CD8-positive, alpha-beta memory T cell (primary cell): Measurements from ENCODE around the gene TENT4B. TPM values are rescaled to one million over a fixed set of nuclear protein-coding genes. Genes with fewer than 3 reads are reported as not detected.

Experiments
- CTCF ChIA-PET: fragments of 350-600 bp; sonication (Branson Sonifier 250); formaldehyde crosslinking; loops from one replicate; lab custom pipeline; 2021; ENCODE audit warnings: antibody characterized with exemption; lab: Charles Lee
- POLR2A ChIA-PET: fragments of 350-600 bp; sonication (Branson Sonifier 250); formaldehyde crosslinking; loops from one replicate; lab custom pipeline; 2021; ENCODE audit warnings: antibody characterized with exemption; lab: Charles Lee
- DNase-seq, 5 donors: peaks; one replicate each; pipeline versions ENCODE4 v3.0.0 to v3.0.0-alpha.2; 2020 to 2022; ENCODE audit warnings: mixed read lengths in 1 of 5
- H3K27ac ChIP-seq: one replicate; pipeline ENCODE4 v1.7.0; 2013; ENCODE audit warnings: low read depth, mild to moderate bottlenecking, low read length, moderate library complexity
- H3K27me3 ChIP-seq: 2 replicates; pipeline ENCODE4 v1.7.0; 2013; ENCODE audit warnings: low read length, mild to moderate bottlenecking; ENCODE audit not compliant: insufficient read depth, poor library complexity, severe bottlenecking
- H3K36me3 ChIP-seq: 2 replicates; pipeline ENCODE4 v1.7.0; 2013; ENCODE audit warnings: mild to moderate bottlenecking, low read length, moderate library complexity; ENCODE audit not compliant: insufficient read depth
- H3K4me1 ChIP-seq: 2 replicates; pipeline ENCODE4 v1.7.0; 2013; ENCODE audit warnings: mild to moderate bottlenecking, low read length, moderate library complexity; ENCODE audit not compliant: insufficient read depth
- H3K4me3 ChIP-seq: 2 replicates; pipeline ENCODE4 v1.7.0; 2013; ENCODE audit warnings: mild to moderate bottlenecking, low read length
- H3K9me3 ChIP-seq: 2 replicates; pipeline ENCODE4 v1.7.0; 2013; ENCODE audit warnings: mild to moderate bottlenecking, low read length
- H3K27ac Mint-ChIP-seq, 8 donors: one replicate each; pipeline ENCODE4 v1.8.0; 2020 to 2021; ENCODE audit warnings: mixed read lengths in 8 of 8, mild to moderate bottlenecking in 6 of 8, inconsistent platforms in 3 of 8, moderate library complexity in 3 of 8
- H3K27me3 Mint-ChIP-seq, 2 donors: one replicate each; pipeline ENCODE4 v1.8.0; 2020 to 2021; ENCODE audit warnings: mixed read lengths in 2 of 2, mild to moderate bottlenecking in 1 of 2, moderate library complexity in 1 of 2
- H3K36me3 Mint-ChIP-seq, 3 donors: one replicate each; pipeline ENCODE4 v1.8.0; 2020 to 2021; ENCODE audit warnings: mixed read lengths in 3 of 3, inconsistent platforms in 1 of 3, mild to moderate bottlenecking in 1 of 3
- H3K4me1 Mint-ChIP-seq, 3 donors: one replicate each; pipeline ENCODE4 v1.8.0; 2020 to 2021; ENCODE audit warnings: mixed read lengths in 3 of 3, inconsistent platforms in 1 of 3, mild to moderate bottlenecking in 1 of 3
- H3K4me3 Mint-ChIP-seq, 7 donors: one replicate each; pipeline ENCODE4 v1.8.0; 2020 to 2021; ENCODE audit warnings: mixed read lengths in 7 of 7, mild to moderate bottlenecking in 6 of 7, moderate library complexity in 4 of 7, inconsistent platforms in 2 of 7
- H3K9me3 Mint-ChIP-seq, 5 donors: one replicate each; pipeline ENCODE4 v1.8.0; 2020 to 2022; ENCODE audit warnings: mixed read lengths in 5 of 5, mild to moderate bottlenecking in 3 of 5, moderate library complexity in 2 of 5, inconsistent platforms in 1 of 5
- polyA plus RNA-seq: library from polyadenylated mRNA; unstranded; fragments of 300-500 nt; fragmentation: Illumina TruSeq; gene quantifications from one replicate; pipeline ENCODE4 v1.2.3, GENCODE V29; 2021
- total RNA-seq, 2 experiments: library from RNA; stranded (reverse); gene quantifications; one replicate each; pipeline ENCODE4 v1.2.3, GENCODE V29; 2021

Gene TENT4B
- total and polyA plus RNA-seq, 3 experiments from 2014 or later: 5.6 to 23.0 (median 21.6) TPM

DNA sequence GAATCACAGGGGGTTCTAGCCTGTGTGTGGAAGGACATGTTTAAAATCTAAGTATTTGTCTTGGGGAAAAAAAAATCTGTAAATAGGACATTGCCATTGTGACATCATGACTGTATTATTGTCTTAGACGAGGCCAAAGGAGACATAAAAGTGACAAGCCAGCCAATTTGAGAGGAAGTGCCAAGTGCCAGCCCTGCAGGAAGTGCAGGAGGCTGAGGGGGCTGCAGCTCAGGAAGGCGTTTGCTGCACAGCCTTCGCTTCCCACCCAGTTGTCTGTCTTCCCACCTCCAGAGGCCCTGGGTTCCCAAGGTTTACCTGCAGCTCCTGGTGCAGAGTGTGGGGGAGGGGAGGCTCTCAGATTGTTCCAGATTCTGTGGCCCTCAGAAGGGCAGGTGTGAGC, 114.5 kb downstream of the TENT4B start:
- Mint-ChIP-seq H3K36me3 (peaks cover 0 to 32% (median 2%) of the 10 kb centered on the region in 3 donors), H3K27me3 (peaks cover 0 to 1% of the 10 kb centered on the region in 2 donors), H3K9me3 (no peaks in the 10 kb centered on the region), H3K4me3 (peak overlapping the region; percentile 94 to 99 (median 97)), H3K4me1 (peaks cover 71 to 93% (median 82%) of the 10 kb centered on the region in 3 donors), H3K27ac (peak overlapping the region; percentile 96 to 99 (median 98))
- Histone ChIP-seq H3K9me3 (no peaks in the 10 kb centered on the region), H3K27me3 (no peaks in the 10 kb centered on the region), H3K27ac (peak overlapping the region; percentile 89), H3K4me3 (peak overlapping the region; percentile 98), H3K36me3 (no peaks in the 10 kb centered on the region), H3K4me1 (peaks cover 60% of the 10 kb centered on the region)
- POLR2A ChIA-PET: interaction anchor here (1.2 to 2.7 kb wide), 3 partner anchors 7 to 12 kb away, joined by 4 to 14 read pairs (median 5); no protein-coding TSS in a partner anchor
- DNase-seq: peak; percentile 28 to 59 (median 46)
- CTCF ChIA-PET: interaction anchor here (0.8 to 3.9 kb wide), 6 partner anchors 10 to 243 kb away, joined by 3 to 25 read pairs (median 4); partner anchors contain the start of gene CNEP1R1

DNA sequence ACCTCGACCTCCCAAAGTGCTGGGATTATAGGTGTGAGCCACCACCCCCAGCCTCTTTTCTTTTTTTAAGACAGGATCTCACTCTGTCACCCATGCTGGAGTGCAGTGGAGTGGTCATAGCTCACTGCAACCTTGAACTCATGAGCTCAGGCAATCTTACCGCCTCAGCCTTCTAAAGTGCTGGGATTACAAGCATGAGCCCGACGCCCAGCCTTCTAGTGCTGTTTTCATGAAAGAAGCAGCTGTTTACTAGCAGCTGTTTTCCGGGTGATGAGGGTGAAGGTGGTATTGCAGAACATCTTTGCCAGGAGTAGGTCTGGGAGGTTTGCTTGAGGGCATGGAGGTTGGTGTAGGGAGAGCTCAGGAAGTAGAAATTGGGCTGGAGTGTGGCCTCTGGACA, 115.2 kb downstream of the TENT4B start:
- DNase-seq: peak in 1 of 5 donors; percentile 24
- peak overlapping the region; percentile 98 for H3K4me3 ChIP-seq
- no peaks in the 10 kb centered on the region for H3K36me3 ChIP-seq
- H3K27me3 ChIP-seq: no peaks in the 10 kb centered on the region
- peak overlapping the region; percentile 54 for H3K27ac ChIP-seq
- Mint-ChIP-seq H3K4me1 (peaks cover 77 to 93% (median 84%) of the 10 kb centered on the region in 3 donors), H3K27me3 (peaks cover 0 to 1% of the 10 kb centered on the region in 2 donors), H3K4me3 (peak overlapping the region; percentile 94 to 99 (median 97)), H3K9me3 (no peaks in the 10 kb centered on the region), H3K27ac (peak overlapping the region; percentile 93 to 99 (median 98)), H3K36me3 (peaks cover 0 to 35% (median 2%) of the 10 kb centered on the region in 3 donors)
- ChIA-PET POLR2A (interaction anchor here (1.2 to 1.5 kb wide), 3 partner anchors 10 to 58 kb away, joined by 4 to 5 read pairs (median 4); no protein-coding TSS in a partner anchor), CTCF (interaction anchor here (0.8 to 3.9 kb wide), 8 partner anchors 9 to 244 kb away, joined by 3 to 25 read pairs (median 4); partner anchors contain the start of gene CNEP1R1)
- H3K4me1 ChIP-seq: peaks cover 67% of the 10 kb centered on the region
- H3K9me3 ChIP-seq: no peaks in the 10 kb centered on the region

DNA sequence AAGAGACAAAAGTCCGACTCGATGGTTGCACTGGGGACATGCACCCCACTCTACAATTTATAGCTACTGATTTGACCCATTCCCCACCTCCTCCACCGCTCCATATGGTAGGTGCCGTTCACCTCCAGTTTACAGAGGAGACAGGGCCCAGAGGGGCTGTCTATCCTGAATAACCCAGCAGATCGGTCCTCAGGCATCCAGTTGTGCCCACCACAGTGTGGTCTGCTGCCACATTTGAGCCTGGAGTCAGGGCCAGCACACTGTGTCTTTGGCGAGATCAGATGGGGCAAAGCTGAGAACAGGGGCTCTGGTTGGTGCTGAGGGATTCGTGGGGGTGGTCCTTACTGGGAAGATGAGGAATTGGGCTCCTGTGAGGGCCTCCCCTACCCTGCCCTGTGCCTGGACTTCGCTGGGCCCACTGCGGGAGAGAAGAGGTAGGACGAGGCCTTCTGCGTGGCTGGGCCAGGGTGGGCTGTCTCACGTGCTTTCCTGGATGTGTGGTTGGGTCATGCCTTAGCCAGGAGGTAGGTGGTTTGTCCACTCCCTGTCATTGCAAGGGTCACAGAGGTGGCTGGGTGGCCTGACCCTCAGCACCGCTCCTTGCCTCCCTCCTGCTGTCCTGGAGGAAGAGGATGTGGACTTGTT, 116.1 kb downstream of the TENT4B start:
- CTCF ChIA-PET: interaction anchor here (1.6 to 6.9 kb wide), 3 partner anchors 13 to 59 kb away, joined by 5 to 40 read pairs (median 25); no protein-coding TSS in a partner anchor
- Histone ChIP-seq H3K36me3 (no peaks in the 10 kb centered on the region), H3K27ac (peak overlapping the region; percentile 54), H3K4me1 (peaks cover 75% of the 10 kb centered on the region), H3K27me3 (no peaks in the 10 kb centered on the region), H3K9me3 (no peaks in the 10 kb centered on the region), H3K4me3 (peak overlapping the region; percentile 50)
- Mint-ChIP-seq H3K4me1 (peaks cover 80 to 93% (median 84%) of the 10 kb centered on the region in 3 donors), H3K9me3 (no peaks in the 10 kb centered on the region), H3K36me3 (peaks cover 0 to 35% (median 2%) of the 10 kb centered on the region in 3 donors), H3K27ac (peak overlapping the region; percentile 93 to 99 (median 98)), H3K27me3 (no peaks in the 10 kb centered on the region), H3K4me3 (peak overlapping the region; percentile 94 to 99 (median 97))
- POLR2A ChIA-PET: interaction anchor here (1.4 to 1.5 kb wide), 2 partner anchors 11 to 57 kb away, joined by 4 to 5 read pairs; no protein-coding TSS in a partner anchor
- DNase-seq: peak in 1 of 5 donors; percentile 43

DNA sequence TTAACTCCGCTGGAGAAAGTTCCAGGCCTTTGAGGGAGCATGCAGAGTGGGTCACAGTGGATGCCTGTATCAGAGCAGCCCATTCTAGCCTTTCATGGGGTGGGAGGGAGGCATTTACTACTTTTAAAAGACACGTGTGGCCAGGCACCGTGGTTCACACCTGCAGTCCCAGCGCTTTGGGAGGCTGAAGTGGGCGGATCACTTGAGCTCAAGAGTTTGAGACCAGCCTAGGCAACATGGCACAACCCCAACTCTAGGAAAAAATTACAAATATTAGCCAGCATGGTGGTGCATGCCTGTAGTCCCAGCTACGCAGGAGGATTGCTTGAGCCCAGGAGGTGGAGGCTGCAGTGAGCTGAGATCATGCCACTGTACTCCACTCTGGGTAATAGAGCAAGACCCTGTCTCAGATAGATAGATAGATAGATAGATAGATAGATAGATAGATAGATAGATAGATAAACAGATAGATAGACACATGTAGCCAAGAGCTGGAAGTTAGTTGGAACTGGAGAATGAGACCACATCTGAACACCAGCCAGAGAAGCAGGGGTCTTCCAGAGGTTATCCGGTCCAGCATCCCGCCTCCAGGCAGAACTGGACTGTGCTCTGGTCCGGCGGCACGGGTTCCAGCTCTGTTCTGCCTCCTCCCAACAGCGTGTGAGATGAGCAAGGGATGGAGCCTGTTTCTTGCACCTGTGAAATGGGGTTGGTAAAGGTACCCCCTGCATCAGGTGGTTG, 116.8 kb downstream of the TENT4B start:
- H3K9me3 Mint-ChIP-seq: no peaks in the 10 kb centered on the region
- peaks cover 0 to 35% (median 2%) of the 10 kb centered on the region in 3 donors for H3K36me3 Mint-ChIP-seq
- peak overlapping the region; percentile 50 for H3K4me3 ChIP-seq
- DNase-seq: peak in 1 of 5 donors; percentile 43
- H3K27me3 ChIP-seq: no peaks in the 10 kb centered on the region
- H3K36me3 ChIP-seq: no peaks in the 10 kb centered on the region
- H3K4me3 Mint-ChIP-seq: peak overlapping the region; percentile 94 to 99 (median 97)
- no peaks in the 10 kb centered on the region for H3K27me3 Mint-ChIP-seq
- peaks cover 83 to 94% (median 83%) of the 10 kb centered on the region in 3 donors for H3K4me1 Mint-ChIP-seq
- H3K9me3 ChIP-seq: no peaks in the 10 kb centered on the region
- peak overlapping the region; percentile 94 to 99 (median 98) for H3K27ac Mint-ChIP-seq
- CTCF ChIA-PET: interaction anchor here (0.9 to 6.9 kb wide), 4 partner anchors 12 to 58 kb away, joined by 3 to 48 read pairs (median 22); no protein-coding TSS in a partner anchor
- POLR2A ChIA-PET: no interaction called here
- peaks cover 80% of the 10 kb centered on the region for H3K4me1 ChIP-seq
- no peak overlapping the region for H3K27ac ChIP-seq

DNA sequence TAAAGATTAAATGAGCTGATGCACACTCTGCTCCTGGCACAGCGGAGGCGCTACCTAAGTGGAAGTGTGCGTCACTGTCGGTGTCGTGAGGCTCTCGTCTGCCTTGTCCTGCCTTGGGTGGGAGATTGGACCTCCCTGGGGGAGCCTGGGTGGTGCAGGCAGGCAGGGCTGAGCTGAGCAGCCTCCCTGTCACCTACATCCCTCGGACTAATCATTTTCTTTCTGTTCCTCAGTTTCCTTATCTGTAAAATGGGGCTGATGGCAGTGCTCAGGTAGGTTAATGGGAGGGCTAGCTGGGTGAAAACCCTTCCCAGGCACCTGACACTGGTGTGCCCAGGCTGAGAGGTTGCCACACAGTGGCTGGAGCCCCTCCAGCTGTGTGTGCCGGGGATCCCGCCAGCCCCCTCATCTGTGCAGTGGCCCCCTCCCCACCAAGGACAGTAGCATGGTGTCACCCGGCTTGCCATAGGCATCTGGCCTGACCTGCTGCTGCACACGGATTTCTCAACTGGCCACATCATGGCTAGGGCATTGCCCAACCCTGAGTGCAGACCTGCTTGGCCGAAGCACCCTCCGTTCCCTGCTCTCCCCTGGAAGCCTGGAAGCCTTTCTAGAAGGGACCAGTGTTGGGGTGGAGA, 117.5 kb downstream of the TENT4B start:
- Histone ChIP-seq H3K4me1 (peaks cover 80% of the 10 kb centered on the region), H3K36me3 (no peaks in the 10 kb centered on the region), H3K4me3 (no peak overlapping the region), H3K27me3 (no peaks in the 10 kb centered on the region), H3K27ac (no peak overlapping the region), H3K9me3 (no peaks in the 10 kb centered on the region)
- DNase-seq: peak in 1 of 5 donors; percentile 37
- H3K4me1 Mint-ChIP-seq: peaks cover 81 to 94% (median 84%) of the 10 kb centered on the region in 3 donors
- peak overlapping the region; percentile 23 to 99 (median 98) for H3K27ac Mint-ChIP-seq
- no peaks in the 10 kb centered on the region for H3K9me3 Mint-ChIP-seq
- peaks cover 0 to 35% (median 2%) of the 10 kb centered on the region in 3 donors for H3K36me3 Mint-ChIP-seq
- no peaks in the 10 kb centered on the region for H3K27me3 Mint-ChIP-seq
- POLR2A ChIA-PET: no interaction called here
- CTCF ChIA-PET: interaction anchor here (0.9 to 6.9 kb wide), 3 partner anchors 13 to 57 kb away, joined by 3 to 48 read pairs (median 40); no protein-coding TSS in a partner anchor
- peak overlapping the region; percentile 16 to 98 (median 95) for H3K4me3 Mint-ChIP-seq

DNA sequence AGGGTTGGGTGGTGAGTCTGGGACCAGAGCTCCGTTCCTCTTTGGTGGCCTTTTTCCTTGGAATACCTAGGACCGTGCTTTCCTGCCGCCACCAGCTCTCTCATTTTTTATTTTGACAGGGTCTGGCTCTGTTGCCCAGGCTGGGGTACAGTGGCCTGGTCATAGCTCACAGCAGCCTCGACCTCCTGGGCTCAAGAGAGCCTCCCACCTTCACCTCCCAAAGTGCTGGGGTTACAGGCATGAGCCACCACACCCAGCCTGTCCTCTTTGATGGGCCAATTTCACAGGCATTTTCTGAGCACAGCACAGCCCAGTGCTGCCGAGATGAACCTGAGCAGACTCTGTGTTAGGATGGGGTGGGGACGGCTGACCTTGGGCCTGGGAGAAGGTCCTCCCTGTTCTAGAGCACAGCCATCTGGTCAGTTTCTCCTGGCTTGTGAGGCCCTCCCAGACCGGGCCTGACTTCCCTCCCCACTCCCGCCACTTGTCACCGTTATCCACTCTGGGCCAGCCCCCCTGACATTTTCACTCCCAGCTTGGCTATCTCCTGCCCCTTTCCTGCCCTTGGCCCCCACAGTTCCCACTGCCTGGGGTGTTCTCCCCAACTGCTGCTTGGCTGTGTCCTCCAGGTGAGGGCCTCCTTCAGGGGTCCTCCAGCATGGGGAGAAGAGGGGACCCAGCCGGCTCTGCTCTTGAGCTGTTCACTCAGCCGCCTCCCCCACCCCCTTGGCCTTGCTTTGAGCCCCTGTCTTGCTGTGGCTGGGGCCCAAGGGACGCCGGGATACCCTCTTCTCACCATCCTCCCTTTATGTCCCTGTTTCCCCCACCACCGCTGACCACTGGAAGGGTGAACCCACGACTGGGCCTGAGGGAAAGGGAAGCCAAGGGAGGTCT, 118.3 kb downstream of the TENT4B start:
- Histone ChIP-seq H3K9me3 (no peaks in the 10 kb centered on the region), H3K4me3 (no peak overlapping the region), H3K27ac (no peak overlapping the region), H3K4me1 (peaks cover 82% of the 10 kb centered on the region), H3K36me3 (no peaks in the 10 kb centered on the region), H3K27me3 (no peaks in the 10 kb centered on the region)
- no peaks in the 10 kb centered on the region for H3K9me3 Mint-ChIP-seq
- peak in 1 of 5 donors; percentile 22 for DNase-seq
- peak overlapping the region; percentile 40 to 95 (median 51) for H3K4me3 Mint-ChIP-seq
- ChIA-PET POLR2A (no interaction called here), CTCF (interaction anchor here (0.9 to 6.9 kb wide), 5 partner anchors 13 to 535 kb away, joined by 3 to 48 read pairs (median 4); no protein-coding TSS in a partner anchor)
- peaks cover 0 to 34% (median 2%) of the 10 kb centered on the region in 3 donors for H3K36me3 Mint-ChIP-seq
- H3K4me1 Mint-ChIP-seq: peaks cover 81 to 94% (median 82%) of the 10 kb centered on the region in 3 donors
- no peaks in the 10 kb centered on the region for H3K27me3 Mint-ChIP-seq
- H3K27ac Mint-ChIP-seq: peak overlapping the region; percentile 83 to 99 (median 97)
